Natural killer cell (primary cell): Measurements from ENCODE around the gene PPIL1. TPM values are rescaled to one million over a fixed set of nuclear protein-coding genes. Genes with fewer than 3 reads are reported as not detected.

Source experiments
- ATAC-seq, 3 donors: fragments of 150-1000 bp in 2 of 3; fragments of 200-7000 bp in 1 of 3; cut with Tn5 transposase; 1 replicate in 1 of 3; 2 replicates in 2 of 3; pipeline ENCODE4 v1.10.0; 2021; ENCODE audit warnings: mild to moderate bottlenecking in 2 of 3, moderate library complexity in 2 of 3
- DNase-seq, 2 donors: peaks; one replicate each; pipeline versions ENCODE4 v3.0.0 to v3.0.0-alpha.2; 2013 to 2021; ENCODE audit warnings: mixed read lengths in 1 of 2
- H3K27ac ChIP-seq: one replicate; pipeline ENCODE4 v1.5.1; 2013; ENCODE audit warnings: mild to moderate bottlenecking, low read length
- H3K27me3 ChIP-seq: one replicate; pipeline ENCODE4 v1.6.1; 2013; ENCODE audit warnings: low read length; ENCODE audit not compliant: control insufficient read depth, insufficient read depth
- H3K36me3 ChIP-seq: one replicate; pipeline ENCODE4 v1.6.1; 2013; ENCODE audit warnings: low read length; ENCODE audit not compliant: control insufficient read depth, insufficient read depth
- H3K4me1 ChIP-seq: one replicate; pipeline ENCODE4 v1.6.1; 2013; ENCODE audit warnings: low read length; ENCODE audit not compliant: control insufficient read depth, insufficient read depth
- H3K4me3 ChIP-seq: one replicate; pipeline ENCODE4 v1.5.1; 2013; ENCODE audit warnings: low read length
- H3K9me3 ChIP-seq: one replicate; pipeline ENCODE4 v1.6.1; 2013; ENCODE audit warnings: low read length; ENCODE audit not compliant: control insufficient read depth, insufficient read depth
- H3K27ac Mint-ChIP-seq, 2 donors: one replicate each; pipeline ENCODE4 v1.8.0; 2022; ENCODE audit warnings: mild to moderate bottlenecking in 2 of 2, mixed read lengths in 2 of 2, moderate library complexity in 1 of 2
- H3K27me3 Mint-ChIP-seq, 2 donors: one replicate each; pipeline ENCODE4 v1.8.0; 2022; ENCODE audit warnings: low read depth in 2 of 2, mixed read lengths in 2 of 2
- H3K36me3 Mint-ChIP-seq: one replicate; pipeline ENCODE4 v1.8.0; 2022; ENCODE audit warnings: mixed read lengths
- H3K4me1 Mint-ChIP-seq, 2 donors: one replicate each; pipeline ENCODE4 v1.8.0; 2022; ENCODE audit warnings: mixed read lengths in 2 of 2
- H3K4me3 Mint-ChIP-seq: one replicate; pipeline ENCODE4 v1.8.0; 2022; ENCODE audit warnings: mild to moderate bottlenecking, moderate library complexity, mixed read lengths
- H3K9me3 Mint-ChIP-seq, 2 donors: one replicate each; pipeline ENCODE4 v1.8.0; 2022; ENCODE audit warnings: mixed read lengths in 2 of 2
- CTCF ChIP-seq: fragments of 200-600 bp; IDR thresholded peaks from one replicate; pipeline ENCODE4 v1.8.0; 2022; ENCODE audit warnings: antibody characterized with exemption
- WGBS: methylation state at CpG from one replicate; pipeline ENCODE4 v1.1.7; 2013; ENCODE audit warnings: missing lambda C conversion rate; ENCODE audit not compliant: insufficient coverage; 5-methylcytosine and 5-hydroxymethylcytosine counted together
- intact Hi-C: fragments of 100-400 bp; cut with micrococcal nuclease; formaldehyde crosslinking; loops from one replicate; pipeline ENCODE4 v1.14.2; 2022
- total RNA-seq, 4 donors: library from RNA; stranded (reverse); fragments of 120-200 nt in 1 of 4; gene quantifications; one replicate each; pipeline versions ENCODE4 v1.2.3 to v1.2.4, GENCODE V29; 2013 to 2022

The PPIL1 gene
- total RNA-seq, 3 donors from 2014 or later (not counting 1 experiment from before 2014, with no cell fraction given): 2.6 to 5.2 (median 5.1) TPM

- no peak for DNase-seq
- Histone ChIP-seq H3K4me1 (no peaks in the 10 kb centered on the region), H3K27me3 (no peaks in the 10 kb centered on the region), H3K4me3 (no peak overlapping the region), H3K9me3 (no peaks in the 10 kb centered on the region), H3K27ac (no peak overlapping the region), H3K36me3 (peaks cover 19% of the 10 kb centered on the region)
- H3K4me3 Mint-ChIP-seq: no peak overlapping the region
- no peak overlapping the region for H3K27ac Mint-ChIP-seq
- peaks cover 22 to 38% of the 10 kb centered on the region in 2 donors for H3K4me1 Mint-ChIP-seq
- H3K9me3 Mint-ChIP-seq: no peaks in the 10 kb centered on the region
- peaks cover 11% of the 10 kb centered on the region for H3K36me3 Mint-ChIP-seq
- no peak for ATAC-seq
- intact Hi-C loops: no loop called here
- no peak for TF ChIP-seq CTCF
- WGBS: 95% methylated on average over 12 of the region's 12 CpGs
- no peaks in the 10 kb centered on the region for H3K27me3 Mint-ChIP-seq
These were observed 10.7 kb downstream of the PPIL1 start for GRCh38 chr6:36863670-36864540.

- Histone ChIP-seq H3K27me3 (no peaks in the 10 kb centered on the region), H3K27ac (no peak overlapping the region), H3K4me1 (no peaks in the 10 kb centered on the region), H3K36me3 (peaks cover 19% of the 10 kb centered on the region), H3K9me3 (no peaks in the 10 kb centered on the region), H3K4me3 (no peak overlapping the region)
- Mint-ChIP-seq H3K4me3 (no peak overlapping the region), H3K36me3 (peaks cover 9% of the 10 kb centered on the region), H3K27me3 (no peaks in the 10 kb centered on the region), H3K27ac (no peak overlapping the region), H3K4me1 (peaks cover 24 to 38% of the 10 kb centered on the region in 2 donors), H3K9me3 (no peaks in the 10 kb centered on the region)
- DNase-seq (no peak), ATAC-seq (no peak)
- intact Hi-C loops: no loop called here
- no peak for TF ChIP-seq CTCF
- 91% methylated on average over 4 of the region's 4 CpGs for WGBS
These were observed 11.7 kb downstream of the PPIL1 start for GRCh38 chr6:36862848-36863382.

DNA sequence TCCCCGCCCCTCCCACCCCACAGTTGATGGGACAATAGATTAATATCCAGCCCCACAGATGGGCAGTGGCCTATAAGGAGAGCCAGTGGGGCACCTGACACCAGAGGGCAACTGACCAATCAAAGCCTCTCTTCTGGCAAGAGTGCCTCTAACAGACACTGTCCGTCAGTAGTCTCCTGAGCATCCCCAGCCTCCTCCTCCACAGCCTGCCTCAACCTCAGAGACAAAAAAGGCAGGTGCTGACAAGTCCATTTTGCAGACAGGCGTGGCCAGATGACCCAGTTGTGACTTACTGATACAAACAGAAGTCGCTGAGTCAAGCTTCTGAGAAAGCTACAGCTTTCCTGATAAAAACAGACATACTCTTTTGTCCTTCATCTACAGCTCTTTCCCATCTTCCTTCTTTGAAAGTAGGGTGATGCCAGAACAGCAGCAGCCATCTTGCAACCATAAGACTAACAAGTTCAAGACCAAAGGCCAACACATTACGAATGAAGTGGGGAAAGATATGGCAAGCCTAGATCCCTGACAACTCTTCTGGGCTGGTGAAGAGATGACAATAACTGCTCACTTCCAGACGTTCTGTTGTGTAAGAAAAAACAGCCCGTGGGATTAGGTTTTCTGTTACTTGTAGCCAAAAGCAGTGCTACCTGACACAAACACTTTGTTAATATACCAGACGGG lies 12.3 kb downstream of the PPIL1 start:
- Histone ChIP-seq H3K36me3 (peaks cover 15% of the 10 kb centered on the region), H3K4me1 (no peaks in the 10 kb centered on the region), H3K27me3 (no peaks in the 10 kb centered on the region), H3K27ac (no peak overlapping the region), H3K9me3 (no peaks in the 10 kb centered on the region), H3K4me3 (no peak overlapping the region)
- no peak for TF ChIP-seq CTCF
- no peak overlapping the region for H3K27ac Mint-ChIP-seq
- no peak overlapping the region for H3K4me3 Mint-ChIP-seq
- no peaks in the 10 kb centered on the region for H3K9me3 Mint-ChIP-seq
- no peak for DNase-seq
- ATAC-seq: no peak
- H3K4me1 Mint-ChIP-seq: peaks cover 18 to 32% of the 10 kb centered on the region in 2 donors
- 94% methylated on average over 8 of the region's 8 CpGs for WGBS
- H3K27me3 Mint-ChIP-seq: no peaks in the 10 kb centered on the region
- H3K36me3 Mint-ChIP-seq: peaks cover 2% of the 10 kb centered on the region
- intact Hi-C loops: no loop called here
